HG03571 (cell line): ENCODE data around the gene C12orf75.
"Not testable (repeated sequence)": the region's sequence is repeated elsewhere in the genome, so short reads cannot be mapped to it uniquely, and the experiment has no call there.

Experiments used
- ATAC-seq: cut with Tn5 transposase; IDR thresholded peaks from one replicate; pipeline ENCODE4 v1.9.1; 2021; ENCODE audit not compliant: unreplicated experiment

Gene C12orf75

GRCh38 chr12:105368047-105368646 lies 37.7 kb downstream of the C12orf75 start:
- ATAC-seq, result no peak

GRCh38 chr12:105369014-105369413 lies 38.5 kb downstream of the C12orf75 start:
- ATAC-seq, result no peak

- ATAC-seq, result no peak
Measured at GRCh38 chr12:105374303-105374702, 43.8 kb downstream of the C12orf75 start.

- no peak for ATAC-seq
Measured at GRCh38 chr12:105377077-105377476, 46.6 kb downstream of the C12orf75 start.

GRCh38 chr12:105378911-105379310 lies 48.4 kb downstream of the C12orf75 start:
- ATAC-seq, result no peak

GRCh38 chr12:105382771-105383622 lies 52.5 kb downstream of the C12orf75 start:
- no peak for ATAC-seq

- ATAC-seq, result no peak
Measured at GRCh38 chr12:105384220-105384619, 53.7 kb downstream of the C12orf75 start.

- no peak for ATAC-seq
Measured at GRCh38 chr12:105384916-105385535, 54.5 kb downstream of the C12orf75 start.

- no peak for ATAC-seq
Measured at GRCh38 chr12:105386431-105386830, 55.9 kb downstream of the C12orf75 start.

- ATAC-seq, result no peak
Measured at GRCh38 chr12:105391231-105391630, 60.7 kb downstream of the C12orf75 start.

- ATAC-seq, result no peak
Measured at GRCh38 chr12:105393587-105393986, 63.1 kb downstream of the C12orf75 start.

GRCh38 chr12:105396024-105396423 lies 65.5 kb downstream of the C12orf75 start:
- ATAC-seq, result no peak

- ATAC-seq, result no peak
Measured at GRCh38 chr12:105396983-105397382, 66.5 kb downstream of the C12orf75 start.

- ATAC-seq, result no peak
Measured at GRCh38 chr12:105398930-105399329, 68.4 kb downstream of the C12orf75 start.

- no peak for ATAC-seq
Measured at GRCh38 chr12:105399428-105400081, 69.1 kb downstream of the C12orf75 start.

- no peak for ATAC-seq
Measured at GRCh38 chr12:105400227-105400626, 69.7 kb downstream of the C12orf75 start.

- ATAC-seq, result no peak
Measured at GRCh38 chr12:105401198-105401597, 70.7 kb downstream of the C12orf75 start.

GRCh38 chr12:105402366-105402765 lies 71.9 kb downstream of the C12orf75 start:
- no peak for ATAC-seq

- ATAC-seq, result no peak
Measured at GRCh38 chr12:105403095-105403494, 72.6 kb downstream of the C12orf75 start.

GRCh38 chr12:105404134-105404533 lies 73.6 kb downstream of the C12orf75 start:
- not testable (repeated sequence) for ATAC-seq

GRCh38 chr12:105406497-105406896 lies 76.0 kb downstream of the C12orf75 start:
- no peak for ATAC-seq
